Fibroblast of the aortic adventitia (primary cell): ENCODE measurements around the gene GK. TPM values are rescaled to one million over a fixed set of nuclear protein-coding genes. Genes with fewer than 3 reads are reported as not detected.

Source experiments
- DNase-seq: peaks from one replicate; pipeline ENCODE4 v3.0.0-alpha.2; 2010; ENCODE audit warnings: low read depth
- H3K4me3 ChIP-seq: 2 replicates; pipeline ENCODE4 v1.5.1; 2011; ENCODE audit warnings: low read depth, mild to moderate bottlenecking, control low read depth, low read length, moderate library complexity
- CTCF ChIP-seq: IDR thresholded peaks from 2 replicates; pipeline ENCODE4 v1.5.1; 2011; ENCODE audit warnings: mild to moderate bottlenecking, low read length, control low read depth, inconsistent platforms; ENCODE audit not compliant: insufficient read depth
- total RNA-seq: library from RNA; depleted of rRNA; stranded (reverse); fragments of >200 nt; gene quantifications from 2 replicates; pipeline ENCODE4 v1.2.3, GENCODE V29; 2012; ENCODE audit warnings: low replicate concordance

The GK gene
- total RNA-seq, 1 donor = 17.7 TPM

GRCh38 chrX:30706216-30706775 lies 53.1 kb downstream of the GK start:
- no peak for DNase-seq
- no peak for TF ChIP-seq CTCF
- no peak overlapping the region for H3K4me3 ChIP-seq

GRCh38 chrX:30712214-30712613 lies 59.0 kb downstream of the GK start:
- no peak for DNase-seq
- no peak overlapping the region for H3K4me3 ChIP-seq
- TF ChIP-seq CTCF = no peak

- TF ChIP-seq CTCF = peak; percentile 73
- no peak overlapping the region for H3K4me3 ChIP-seq
- peak; percentile 78 for DNase-seq
Observed at GRCh38 chrX:30713061-30713525, 59.9 kb downstream of the GK start.

- DNase-seq = no peak
- no peak for TF ChIP-seq CTCF
Observed at GRCh38 chrX:30714138-30714537, 60.9 kb downstream of the GK start.

GRCh38 chrX:30715976-30716375 lies 62.8 kb downstream of the GK start:
- TF ChIP-seq CTCF = no peak

More at GRCh38 chrX:30714138-30714537, 60.9 kb downstream of the GK start:
- no peak overlapping the region for H3K4me3 ChIP-seq

GRCh38 chrX:30733852-30734660 lies 80.8 kb downstream of the GK start:
- no peak for TF ChIP-seq CTCF
- DNase-seq = no peak
- H3K4me3 ChIP-seq = no peak overlapping the region

More at GRCh38 chrX:30715976-30716375, 62.8 kb downstream of the GK start:
- no peak for DNase-seq
- no peak overlapping the region for H3K4me3 ChIP-seq

GRCh38 chrX:30734782-30735181 lies 81.6 kb downstream of the GK start:
- DNase-seq = no peak
- H3K4me3 ChIP-seq = no peak overlapping the region
- TF ChIP-seq CTCF = no peak
